GM19099 (cell line): ENCODE data around the gene GGT1.
"Not testable (repeated sequence)": the region's sequence is repeated elsewhere in the genome, so short reads cannot be mapped to it uniquely, and the experiment has no call there.

Source experiments
- POLR2A ChIP-seq: IDR thresholded peaks from 3 replicates; pipeline ENCODE4 v1.6.1; 2011; ENCODE audit warnings: low read depth; ENCODE audit not compliant: insufficient read length; ENCODE audit errors: extremely low read depth

The GGT1 gene

DNA sequence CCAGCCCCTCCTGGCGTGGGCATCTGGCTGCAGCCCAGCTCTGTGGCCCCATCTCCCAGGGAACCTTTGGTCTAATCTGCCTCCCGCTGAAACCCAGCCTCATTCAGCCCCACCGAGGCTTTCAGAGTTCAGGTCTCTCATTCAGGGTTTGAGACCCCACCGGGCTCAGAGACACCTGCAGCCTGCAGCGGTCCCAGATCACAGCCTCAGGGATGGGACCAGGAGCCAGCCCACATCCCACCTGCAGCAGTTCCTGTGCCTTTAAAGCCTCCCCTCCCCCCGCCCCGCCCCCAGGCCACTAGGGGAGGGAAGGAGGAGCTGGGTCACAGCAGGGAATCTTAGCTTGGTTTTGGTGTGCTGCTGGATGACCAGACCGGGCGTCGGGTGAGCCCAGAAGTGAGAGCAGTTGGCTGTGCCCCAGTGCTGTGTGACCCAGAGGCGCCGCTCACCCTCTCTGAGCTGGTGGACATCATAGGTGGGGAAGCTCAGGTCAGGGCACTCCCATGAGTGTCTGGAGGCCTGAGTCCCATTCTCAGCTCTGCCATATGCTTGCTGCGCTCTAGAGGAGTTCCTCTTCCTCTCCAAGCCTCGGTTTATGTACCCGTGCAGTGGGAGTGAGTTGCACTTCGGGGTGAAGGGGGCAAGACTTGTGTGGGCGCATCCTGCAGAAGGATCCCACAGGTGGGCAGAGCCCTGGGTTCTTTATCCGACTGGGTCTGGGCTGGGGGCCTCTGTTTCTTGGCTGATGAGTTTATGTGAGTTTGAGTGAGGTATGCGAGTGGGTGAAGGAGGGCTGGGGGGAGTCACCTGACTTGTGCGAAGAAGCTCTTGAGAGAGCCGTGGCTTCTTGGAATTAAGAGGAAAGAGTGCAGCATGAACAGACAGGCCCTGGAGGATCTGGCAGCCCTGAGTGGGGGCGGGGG lies at the start of gene GGT1:
Gene GGT1, plus strand, starts transcription at position 347 of the 923 bp plus-strand sequence. CDS start 7,889 bp downstream, outside the sequence.
- not testable (repeated sequence) for TF ChIP-seq POLR2A

DNA sequence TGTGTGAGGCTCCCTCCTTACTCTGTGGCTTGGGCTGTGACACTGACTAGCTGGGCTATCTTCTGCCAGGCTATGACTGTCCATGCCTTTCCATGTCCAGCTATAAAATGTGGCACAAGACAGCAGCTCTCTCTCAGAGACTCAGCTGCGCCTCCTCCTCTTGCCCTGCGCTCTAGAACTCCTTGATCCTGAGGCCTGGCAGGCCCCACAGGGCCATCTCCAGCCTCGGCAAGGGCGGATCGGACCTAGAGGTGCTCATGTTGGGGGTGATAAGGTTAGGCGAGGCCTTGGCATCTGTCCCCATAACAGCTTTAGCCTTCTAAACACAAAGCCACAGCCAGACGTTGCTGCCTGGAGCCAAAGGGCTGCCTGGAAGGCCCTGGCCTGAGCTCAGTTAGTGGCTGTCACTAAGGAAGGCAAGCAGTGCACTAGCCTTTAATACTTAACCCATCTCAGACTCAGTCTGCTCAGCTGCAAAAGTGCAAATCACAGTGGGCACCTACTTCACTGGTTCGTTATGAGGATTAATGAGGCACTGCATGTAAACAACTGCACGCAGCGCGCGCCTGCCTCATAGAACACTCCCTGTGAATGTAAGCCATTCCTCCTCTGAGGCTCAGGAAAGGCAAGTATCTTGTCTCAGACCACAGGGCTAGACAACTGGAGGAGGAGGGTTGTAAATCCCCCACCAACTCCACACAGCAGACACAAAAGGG lies 49.2 kb upstream of the GGT1 start:
- TF ChIP-seq POLR2A: no peak

DNA sequence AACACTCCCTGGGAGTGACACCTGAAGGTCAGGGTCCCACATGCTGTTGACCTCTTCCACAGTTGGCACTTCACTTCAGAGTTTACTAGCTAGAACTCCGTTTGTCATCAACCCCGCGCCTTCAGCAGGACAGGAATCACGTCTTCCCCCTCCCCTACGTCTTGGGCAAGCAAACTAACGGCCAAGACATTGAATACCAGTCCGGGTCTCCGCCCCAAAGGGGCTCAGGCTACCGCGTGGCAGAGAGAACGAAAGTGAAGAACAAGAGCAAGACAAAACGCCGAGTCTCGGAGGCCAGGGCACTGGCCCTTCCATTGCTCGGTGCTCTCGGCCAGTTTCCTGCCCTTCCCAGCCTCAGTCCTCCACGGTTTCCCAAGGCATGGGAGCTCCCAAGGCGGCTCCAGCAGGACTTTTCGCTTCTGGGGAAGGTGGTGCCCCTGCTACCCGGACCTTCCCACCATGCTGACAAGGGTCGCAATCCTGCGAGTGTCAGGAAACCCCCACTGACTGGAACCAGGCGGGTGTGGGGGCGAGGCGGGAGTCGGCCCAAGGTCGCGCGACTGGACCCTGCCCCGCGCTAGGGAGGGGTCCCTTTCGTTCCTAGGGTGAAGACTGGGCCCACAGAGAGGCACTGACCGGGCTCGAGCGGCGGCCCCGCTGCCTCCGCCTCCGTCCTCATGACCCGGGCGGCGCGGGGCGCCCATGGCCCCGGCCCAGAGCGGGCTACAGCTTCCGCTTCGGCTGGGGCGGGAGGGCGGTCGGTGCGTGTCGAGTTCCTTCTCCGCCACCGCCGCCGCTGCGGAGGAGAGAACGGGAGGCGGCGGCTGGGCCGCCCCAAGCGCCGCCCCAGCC lies 48.5 kb upstream of the GGT1 start, which contains the start of gene GUCD1:
Gene GUCD1, minus strand, starts transcription at position 826 of the 852 bp plus-strand sequence. Its CDS starts 147 bp downstream, at position 679.
- peak; percentile 46 for TF ChIP-seq POLR2A

DNA sequence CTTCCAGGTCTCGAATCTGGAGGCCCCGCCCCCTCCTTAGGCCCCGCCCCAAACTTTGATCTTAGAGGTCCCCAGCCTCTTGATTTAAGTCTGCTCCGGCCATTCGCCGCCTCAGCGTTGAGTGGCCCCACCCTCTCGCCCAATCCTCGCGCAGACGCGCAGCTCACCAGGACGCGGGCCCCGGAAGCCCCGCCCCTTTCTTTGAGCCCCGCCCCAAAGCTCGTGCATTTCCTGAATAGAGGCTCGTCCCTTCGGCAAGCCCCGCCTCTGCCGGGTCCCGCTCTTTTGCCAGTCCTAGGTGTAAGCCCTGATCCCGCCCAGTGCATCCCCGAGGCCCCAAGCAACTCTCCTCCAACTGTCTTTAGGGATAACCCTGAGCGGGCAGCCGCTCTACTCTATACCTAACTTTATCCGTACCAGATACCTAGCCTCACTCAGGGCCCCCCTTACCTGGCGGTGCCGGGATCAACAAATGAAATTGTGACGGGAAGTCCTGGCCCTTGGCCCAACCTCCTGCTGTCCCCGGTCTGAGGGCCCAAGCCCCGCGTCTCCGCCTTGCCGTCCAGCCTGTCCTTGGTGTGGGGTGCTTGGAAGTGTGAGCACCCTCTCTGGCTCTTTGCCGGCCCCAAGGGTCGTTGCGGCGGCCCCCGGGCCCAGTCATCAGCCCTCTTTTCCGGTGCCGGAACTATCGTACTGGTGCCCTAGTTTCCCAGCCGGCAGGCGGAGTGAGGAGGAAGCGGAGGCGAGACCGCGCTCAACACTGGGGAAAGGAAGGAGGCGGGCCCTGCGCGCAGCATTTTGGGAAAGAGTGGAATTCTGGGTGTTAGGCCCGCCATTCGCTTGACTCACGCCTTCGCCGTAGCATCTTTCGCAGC lies 47.6 kb upstream of the GGT1 start, which contains the start of gene SNRPD3:
Gene SNRPD3, plus strand, starts transcription at position 835 of the 875 bp plus-strand sequence. CDS start 1,676 bp downstream, outside the sequence.
- TF ChIP-seq POLR2A: peak; percentile 70

DNA sequence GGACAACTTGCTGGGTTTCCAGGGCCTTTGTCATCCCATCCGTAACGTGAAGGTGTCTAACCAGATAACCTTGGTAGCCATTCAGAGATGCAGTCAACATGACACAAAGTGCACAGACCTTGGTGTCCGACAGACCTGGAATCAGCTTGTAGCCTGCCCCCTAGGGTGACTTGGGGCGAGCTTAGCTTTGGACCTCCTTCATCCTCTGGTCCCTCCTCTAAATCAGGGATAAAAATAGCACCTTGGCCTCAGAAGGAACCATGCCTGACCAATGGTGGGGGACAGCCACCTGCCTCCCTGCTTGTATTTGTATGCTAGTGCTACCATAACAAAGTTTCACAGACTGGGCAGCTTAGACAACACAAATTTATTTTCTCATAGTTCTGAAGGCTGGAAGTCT lies 43.5 kb upstream of the GGT1 start:
- TF ChIP-seq POLR2A: no peak

DNA sequence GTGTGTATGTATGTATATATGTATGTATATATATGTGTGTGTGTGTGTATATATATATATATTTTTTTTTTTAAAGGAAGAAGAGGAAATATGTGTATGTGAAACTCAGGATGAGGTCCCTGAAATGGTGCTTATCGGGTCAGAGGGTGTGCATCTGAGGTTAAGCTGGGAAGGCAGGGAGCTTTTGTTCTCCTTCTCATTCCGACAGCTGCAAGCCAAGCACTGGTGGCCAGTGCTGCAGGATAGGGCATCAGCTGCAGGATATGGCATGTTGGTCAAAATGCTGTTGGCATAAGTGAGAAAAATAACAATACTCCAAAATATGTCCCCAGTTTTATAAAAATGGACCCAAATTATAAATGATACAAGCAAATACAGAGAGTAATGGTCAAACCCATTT lies 39.7 kb upstream of the GGT1 start:
- TF ChIP-seq POLR2A: no peak

DNA sequence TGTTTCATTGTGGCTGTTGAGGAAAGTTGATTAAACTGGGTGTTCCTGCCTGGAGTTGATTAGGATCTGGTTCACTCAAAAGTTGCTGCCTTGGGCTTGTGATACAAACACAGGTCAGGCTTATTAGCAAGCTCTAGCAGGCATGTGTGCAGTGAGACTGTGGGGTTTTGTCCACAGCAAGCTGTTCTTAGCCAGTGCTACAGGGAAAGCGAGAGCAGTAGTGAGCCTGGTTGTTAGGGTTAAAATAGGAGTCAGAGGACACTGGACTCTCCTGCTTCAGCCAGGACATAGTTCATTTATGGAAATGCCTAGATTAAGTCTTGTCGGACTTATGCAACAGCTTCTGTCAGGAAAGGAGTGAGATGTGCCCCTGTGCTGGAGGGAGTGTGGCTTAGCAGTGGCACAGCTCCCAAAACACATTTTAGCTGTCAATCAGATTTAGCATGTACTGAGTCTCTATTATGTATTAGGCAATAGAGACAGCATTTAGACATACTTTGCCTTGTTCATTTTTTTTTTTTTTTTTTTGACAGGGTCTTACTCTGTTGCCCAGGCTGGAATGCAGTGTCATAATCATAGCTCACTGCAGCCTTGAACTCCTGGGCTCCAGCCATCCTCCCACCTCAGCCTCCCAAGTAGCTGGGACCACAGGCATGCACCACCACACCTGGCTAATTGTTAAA lies 38.5 kb upstream of the GGT1 start:
- no peak for TF ChIP-seq POLR2A

DNA sequence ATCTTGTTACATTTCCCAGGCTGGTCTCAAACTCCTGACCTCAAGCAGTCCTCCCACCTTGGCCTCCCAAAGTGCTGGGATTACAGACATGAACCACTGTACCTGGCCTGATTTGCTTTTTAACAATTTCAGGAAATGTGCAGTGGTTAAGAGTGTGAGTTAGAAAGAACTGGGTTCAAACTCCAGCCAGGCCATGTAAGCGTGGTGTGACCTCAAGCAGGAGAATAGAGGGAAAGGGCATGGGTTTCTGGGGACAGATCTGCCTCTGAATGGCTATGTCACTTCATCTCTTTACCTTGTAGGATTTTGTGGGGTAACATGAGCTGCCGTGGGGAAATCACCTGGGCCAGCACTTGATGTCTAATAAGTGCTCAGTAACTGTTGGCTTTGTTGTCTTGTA lies 37.9 kb upstream of the GGT1 start:
- no peak for TF ChIP-seq POLR2A

DNA sequence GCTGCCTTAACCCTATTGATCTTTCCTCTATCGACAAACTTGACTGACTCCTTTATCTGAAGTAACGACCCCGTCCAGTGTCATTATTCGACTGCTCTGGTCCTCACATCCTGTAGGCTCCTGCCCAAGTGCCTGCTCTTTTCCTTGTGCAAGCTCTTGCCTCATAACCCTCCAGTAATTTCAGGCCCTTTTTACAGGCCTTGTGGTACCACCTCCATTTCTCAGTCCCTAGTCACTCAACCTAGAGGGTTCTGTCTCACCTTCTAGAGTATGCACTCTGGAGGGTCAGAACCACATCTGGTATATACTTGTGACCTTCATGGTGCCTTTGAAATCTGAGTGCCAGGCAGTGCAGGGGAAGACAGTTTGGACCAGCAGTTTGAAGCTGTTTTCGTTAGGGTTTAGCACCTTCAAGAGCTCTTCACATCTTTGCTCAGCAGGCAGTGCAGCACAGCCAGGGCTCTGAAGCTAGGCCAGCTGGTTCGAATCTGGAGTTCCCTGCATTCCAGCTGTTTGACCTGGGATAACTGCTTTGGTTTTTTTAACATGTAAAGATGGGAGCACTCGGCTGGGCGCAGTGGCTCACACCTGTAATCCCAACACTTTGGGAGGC lies 36.0 kb upstream of the GGT1 start:
- no peak for TF ChIP-seq POLR2A

DNA sequence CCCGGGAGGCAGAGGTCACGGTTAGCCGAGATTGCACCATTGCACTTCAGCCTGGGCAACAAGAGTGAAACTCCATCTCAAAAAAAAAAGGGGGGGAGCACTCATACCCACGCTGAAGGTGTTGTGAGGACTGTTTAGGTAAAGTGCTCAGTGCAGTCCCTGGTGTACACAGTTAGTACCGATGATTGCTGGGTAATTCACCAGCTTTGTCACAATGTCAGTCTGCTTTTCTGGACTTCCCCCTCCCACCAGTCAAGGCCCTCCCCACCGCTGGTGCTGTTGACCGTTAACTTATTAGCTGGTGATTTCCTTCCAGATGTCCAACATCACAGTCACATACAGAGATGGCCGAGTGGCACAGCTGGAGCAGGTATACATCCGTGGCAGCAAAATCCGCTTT lies 35.3 kb upstream of the GGT1 start:
- no peak for TF ChIP-seq POLR2A

DNA sequence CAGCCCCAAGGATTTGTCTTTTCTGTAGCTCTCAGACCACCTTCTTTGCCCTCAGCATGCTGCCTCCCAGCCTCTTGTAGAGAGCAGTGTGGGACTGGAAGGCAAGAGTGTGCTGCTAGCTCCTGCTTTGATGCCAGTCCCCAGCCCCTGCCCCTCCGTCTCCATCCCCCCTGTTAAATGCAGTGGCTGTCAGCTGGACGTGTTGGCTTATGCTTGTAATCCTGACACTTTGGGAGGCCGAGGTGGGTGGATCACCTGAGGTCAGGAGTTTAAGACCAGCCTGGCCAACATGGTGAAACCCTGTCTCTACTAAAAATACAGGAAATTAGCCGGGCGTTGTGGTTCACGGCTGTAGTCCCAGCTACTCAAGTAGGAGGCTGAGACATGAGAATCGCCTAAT lies 31.7 kb upstream of the GGT1 start:
- no peak for TF ChIP-seq POLR2A

DNA sequence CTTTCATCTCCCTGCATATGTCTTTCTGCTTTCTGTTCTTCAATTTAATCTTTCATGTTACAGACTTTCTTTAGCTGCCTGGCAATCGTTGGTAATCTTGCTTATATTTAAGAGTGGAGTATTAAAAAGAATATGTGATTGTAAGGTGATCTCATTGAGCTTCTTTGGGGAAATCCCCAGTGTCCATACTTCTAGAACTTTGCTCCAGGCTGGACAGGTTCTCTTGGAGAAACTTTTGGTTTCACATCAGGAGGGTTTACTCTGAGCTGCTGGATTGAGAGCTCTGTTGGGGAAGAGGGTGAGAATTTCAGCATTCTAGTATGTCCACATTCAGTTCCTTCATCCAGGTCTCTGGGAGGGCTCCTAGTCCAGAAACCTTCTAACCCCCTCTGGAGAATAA lies 26.2 kb upstream of the GGT1 start:
- no peak for TF ChIP-seq POLR2A
